ENCODE data around the gene MYH10.

DNA sequence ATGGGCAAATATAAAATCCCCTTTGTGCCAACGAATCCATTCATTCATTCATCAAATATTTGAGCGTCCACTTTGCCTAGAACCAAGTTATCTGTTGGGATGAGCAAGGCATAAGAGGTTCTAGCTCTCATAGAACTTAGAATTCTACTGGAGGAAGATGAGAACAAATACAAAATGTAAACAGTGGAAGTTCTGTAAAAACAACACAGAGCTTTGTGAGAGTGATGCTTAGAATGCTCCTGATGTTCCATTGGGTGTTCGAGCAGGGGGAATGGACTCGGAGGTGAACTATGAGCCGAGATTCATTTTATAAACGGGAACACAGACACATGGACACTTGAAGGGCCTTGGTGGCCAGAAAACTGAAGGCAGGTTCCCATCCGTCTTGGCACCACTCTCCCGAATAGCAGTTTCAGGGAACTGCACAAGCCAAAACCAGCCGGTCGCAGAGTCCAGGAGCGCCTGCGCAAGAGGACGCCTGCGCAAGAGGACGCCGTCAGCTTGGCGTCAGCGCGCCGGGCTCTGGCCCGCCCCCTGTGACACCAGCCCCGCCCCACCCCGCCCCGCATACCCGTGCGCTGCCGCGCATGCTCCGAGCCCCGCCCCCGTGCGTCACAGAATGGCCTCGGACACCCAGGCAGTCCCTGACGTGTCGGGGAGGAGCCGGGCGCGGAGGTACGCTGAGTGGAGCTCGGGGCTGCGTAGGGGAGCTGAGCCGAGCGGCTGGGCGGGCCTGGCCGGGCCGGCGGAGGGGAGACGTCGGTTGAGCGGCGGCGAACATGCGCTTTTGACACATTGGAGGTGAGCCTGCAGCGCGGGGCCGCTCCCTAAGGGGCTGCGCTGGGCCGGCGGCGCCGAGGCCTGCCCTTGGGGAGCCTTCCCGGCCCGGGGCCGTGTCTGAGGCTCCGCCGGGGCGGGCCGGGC, 195.0 kb downstream of the MYH10 start, which contains the start of gene NDEL1:
- TF ChIP-seq YY1 (IDR thresholded peaks at IDR 0.05) (peak; percentile 68), ZBTB33 (IDR thresholded peaks at IDR 0.05) (no peak), TAF1 (conservative IDR thresholded peaks at IDR 0.05) (peak; percentile 32), RAD21 (IDR thresholded peaks at IDR 0.05) (no peak), ATF3 (IDR thresholded peaks at IDR 0.05) (no peak), EGR1 (IDR thresholded peaks at IDR 0.05; ENCODE audit: low read depth in 2 of 2) (no peak), JUND (IDR thresholded peaks at IDR 0.05) (peak in 1 of 2 donors; percentile 25), HNF4A (conservative IDR thresholded peaks at IDR 0.05) (peak; percentile 33 to 41), GABPA (IDR thresholded peaks at IDR 0.05 in 1 of 2, conservative IDR thresholded peaks at IDR 0.05 in 1 of 2) (no peak)
- TF ChIP-seq, protein P1, sequence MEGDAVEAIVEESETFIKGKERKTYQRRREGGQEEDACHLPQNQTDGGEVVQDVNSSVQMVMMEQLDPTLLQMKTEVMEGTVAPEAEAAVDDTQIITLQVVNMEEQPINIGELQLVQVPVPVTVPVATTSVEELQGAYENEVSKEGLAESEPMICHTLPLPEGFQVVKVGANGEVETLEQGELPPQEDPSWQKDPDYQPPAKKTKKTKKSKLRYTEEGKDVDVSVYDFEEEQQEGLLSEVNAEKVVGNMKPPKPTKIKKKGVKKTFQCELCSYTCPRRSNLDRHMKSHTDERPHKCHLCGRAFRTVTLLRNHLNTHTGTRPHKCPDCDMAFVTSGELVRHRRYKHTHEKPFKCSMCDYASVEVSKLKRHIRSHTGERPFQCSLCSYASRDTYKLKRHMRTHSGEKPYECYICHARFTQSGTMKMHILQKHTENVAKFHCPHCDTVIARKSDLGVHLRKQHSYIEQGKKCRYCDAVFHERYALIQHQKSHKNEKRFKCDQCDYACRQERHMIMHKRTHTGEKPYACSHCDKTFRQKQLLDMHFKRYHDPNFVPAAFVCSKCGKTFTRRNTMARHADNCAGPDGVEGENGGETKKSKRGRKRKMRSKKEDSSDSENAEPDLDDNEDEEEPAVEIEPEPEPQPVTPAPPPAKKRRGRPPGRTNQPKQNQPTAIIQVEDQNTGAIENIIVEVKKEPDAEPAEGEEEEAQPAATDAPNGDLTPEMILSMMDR (IDR thresholded peaks at IDR 0.05; ENCODE audit: low read depth, low read length, missing input control) = no peak
- TF ChIP-seq, protein P2, sequence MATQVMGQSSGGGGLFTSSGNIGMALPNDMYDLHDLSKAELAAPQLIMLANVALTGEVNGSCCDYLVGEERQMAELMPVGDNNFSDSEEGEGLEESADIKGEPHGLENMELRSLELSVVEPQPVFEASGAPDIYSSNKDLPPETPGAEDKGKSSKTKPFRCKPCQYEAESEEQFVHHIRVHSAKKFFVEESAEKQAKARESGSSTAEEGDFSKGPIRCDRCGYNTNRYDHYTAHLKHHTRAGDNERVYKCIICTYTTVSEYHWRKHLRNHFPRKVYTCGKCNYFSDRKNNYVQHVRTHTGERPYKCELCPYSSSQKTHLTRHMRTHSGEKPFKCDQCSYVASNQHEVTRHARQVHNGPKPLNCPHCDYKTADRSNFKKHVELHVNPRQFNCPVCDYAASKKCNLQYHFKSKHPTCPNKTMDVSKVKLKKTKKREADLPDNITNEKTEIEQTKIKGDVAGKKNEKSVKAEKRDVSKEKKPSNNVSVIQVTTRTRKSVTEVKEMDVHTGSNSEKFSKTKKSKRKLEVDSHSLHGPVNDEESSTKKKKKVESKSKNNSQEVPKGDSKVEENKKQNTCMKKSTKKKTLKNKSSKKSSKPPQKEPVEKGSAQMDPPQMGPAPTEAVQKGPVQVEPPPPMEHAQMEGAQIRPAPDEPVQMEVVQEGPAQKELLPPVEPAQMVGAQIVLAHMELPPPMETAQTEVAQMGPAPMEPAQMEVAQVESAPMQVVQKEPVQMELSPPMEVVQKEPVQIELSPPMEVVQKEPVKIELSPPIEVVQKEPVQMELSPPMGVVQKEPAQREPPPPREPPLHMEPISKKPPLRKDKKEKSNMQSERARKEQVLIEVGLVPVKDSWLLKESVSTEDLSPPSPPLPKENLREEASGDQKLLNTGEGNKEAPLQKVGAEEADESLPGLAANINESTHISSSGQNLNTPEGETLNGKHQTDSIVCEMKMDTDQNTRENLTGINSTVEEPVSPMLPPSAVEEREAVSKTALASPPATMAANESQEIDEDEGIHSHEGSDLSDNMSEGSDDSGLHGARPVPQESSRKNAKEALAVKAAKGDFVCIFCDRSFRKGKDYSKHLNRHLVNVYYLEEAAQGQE (IDR thresholded peaks at IDR 0.05) = peak; percentile 79
- TF ChIP-seq, protein P3, sequence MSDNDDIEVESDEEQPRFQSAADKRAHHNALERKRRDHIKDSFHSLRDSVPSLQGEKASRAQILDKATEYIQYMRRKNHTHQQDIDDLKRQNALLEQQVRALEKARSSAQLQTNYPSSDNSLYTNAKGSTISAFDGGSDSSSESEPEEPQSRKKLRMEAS (IDR thresholded peaks at IDR 0.05) = no peak

Measured in liver (tissue), 3 donors.